GM21737 (cell line): ENCODE data around the gene RNF112.
"Not testable (repeated sequence)": the region's sequence is repeated elsewhere in the genome, so short reads cannot be mapped to it uniquely, and the experiment has no call there.

ENCODE experiments used
- ATAC-seq: cut with Tn5 transposase; IDR thresholded peaks from one replicate; pipeline ENCODE4 v1.9.1; 2021; ENCODE audit warnings: mild to moderate bottlenecking, moderate library complexity; ENCODE audit not compliant: unreplicated experiment

RNF112 gene

GRCh38 chr17:19445105-19445504 lies 34.1 kb downstream of the RNF112 start:
- ATAC-seq: no peak

GRCh38 chr17:19446577-19446976 lies 35.5 kb downstream of the RNF112 start:
- not testable (repeated sequence) for ATAC-seq

- no peak for ATAC-seq
Measured at GRCh38 chr17:19447085-19447583, 36.1 kb downstream of the RNF112 start.

GRCh38 chr17:19448341-19449268 lies 37.6 kb downstream of the RNF112 start:
- no peak for ATAC-seq

- ATAC-seq: no peak
Measured at GRCh38 chr17:19449656-19450055, 38.6 kb downstream of the RNF112 start.

- no peak for ATAC-seq
Measured at GRCh38 chr17:19453296-19453695, 42.3 kb downstream of the RNF112 start.

- ATAC-seq: no peak
Measured at GRCh38 chr17:19454074-19454473, 43.0 kb downstream of the RNF112 start.

- no peak for ATAC-seq
Measured at GRCh38 chr17:19456016-19456927, 45.2 kb downstream of the RNF112 start.

GRCh38 chr17:19457046-19457445 lies 46.0 kb downstream of the RNF112 start:
- no peak for ATAC-seq

GRCh38 chr17:19457830-19458271 lies 46.8 kb downstream of the RNF112 start:
- no peak for ATAC-seq

- ATAC-seq: not testable (repeated sequence)
Measured at GRCh38 chr17:19458481-19458880, 47.4 kb downstream of the RNF112 start.

- not testable (repeated sequence) for ATAC-seq
Measured at GRCh38 chr17:19459018-19459655, 48.1 kb downstream of the RNF112 start.

- ATAC-seq: no peak
Measured at GRCh38 chr17:19460700-19461099, 49.7 kb downstream of the RNF112 start.

- no peak for ATAC-seq
Measured at GRCh38 chr17:19461116-19461515, 50.1 kb downstream of the RNF112 start.

- ATAC-seq: no peak
Measured at GRCh38 chr17:19461681-19462080, 50.6 kb downstream of the RNF112 start.

- ATAC-seq: not testable (repeated sequence)
Measured at GRCh38 chr17:19462456-19463035, 51.5 kb downstream of the RNF112 start.

- ATAC-seq: no peak
Measured at GRCh38 chr17:19464031-19465026, 53.3 kb downstream of the RNF112 start.
